ENCODE results near the gene RHBDL1.

- TF ChIP-seq POLR2A (IDR thresholded peaks at IDR 0.05; ENCODE audit: extremely low read depth, insufficient read length) (no peak), CTCF (IDR thresholded peaks at IDR 0.05; ENCODE audit: low read depth, low read length) (no peak)
These were observed 18.0 kb upstream of the RHBDL1 start for GRCh38 chr16:657487-657886.
